B cell (primary cell): ENCODE measurements around the gene ROBO2.

Experiments
- CTCF ChIP-seq: fragments of 200-600 bp; IDR thresholded peaks from one replicate; pipeline ENCODE4 v1.8.0; 2022; ENCODE audit warnings: antibody characterized with exemption, mild to moderate bottlenecking
- EZH2 ChIP-seq: IDR thresholded peaks from 2 replicates; pipeline ENCODE4 v1.6.1; 2012; ENCODE audit warnings: borderline replicate concordance, low read depth, mild to moderate bottlenecking, moderate library complexity, low read length; ENCODE audit not compliant: insufficient read depth, poor library complexity, severe bottlenecking

DNA sequence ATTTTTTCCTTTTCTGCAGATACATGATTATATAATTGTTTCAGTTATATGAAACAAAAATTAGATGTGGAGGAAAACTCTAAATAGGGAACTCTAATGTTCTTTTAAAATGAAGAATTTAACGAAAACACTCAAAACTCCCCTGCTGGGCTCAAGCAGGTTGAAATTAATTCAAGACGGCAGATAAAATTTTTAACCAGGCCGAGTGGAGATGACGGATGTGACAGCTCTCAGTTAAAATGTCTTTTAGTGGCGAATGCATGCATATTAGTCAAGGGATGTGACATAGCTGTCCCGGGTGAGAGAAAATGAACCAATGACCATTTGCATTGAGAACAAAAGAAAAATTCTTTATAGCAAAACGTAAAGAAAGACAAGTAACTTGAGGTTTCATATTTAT, 110.1 kb downstream of the ROBO2 start:
- TF ChIP-seq CTCF (no peak), EZH2 (no peak)
